LNCAP (cell line): ENCODE measurements around the gene C1QBP.

Experiments
- TF ChIP-seq, protein P1 (sequence below): fragments of 450-650 bp; IDR thresholded peaks from 2 replicates; pipeline ENCODE4 v1.5.1; 2017; ENCODE audit warnings: mild to moderate bottlenecking

Gene C1QBP

GRCh38 chr17:5416901-5417300 is 22.1 kb downstream of the C1QBP start:
- TF ChIP-seq, protein P1, sequence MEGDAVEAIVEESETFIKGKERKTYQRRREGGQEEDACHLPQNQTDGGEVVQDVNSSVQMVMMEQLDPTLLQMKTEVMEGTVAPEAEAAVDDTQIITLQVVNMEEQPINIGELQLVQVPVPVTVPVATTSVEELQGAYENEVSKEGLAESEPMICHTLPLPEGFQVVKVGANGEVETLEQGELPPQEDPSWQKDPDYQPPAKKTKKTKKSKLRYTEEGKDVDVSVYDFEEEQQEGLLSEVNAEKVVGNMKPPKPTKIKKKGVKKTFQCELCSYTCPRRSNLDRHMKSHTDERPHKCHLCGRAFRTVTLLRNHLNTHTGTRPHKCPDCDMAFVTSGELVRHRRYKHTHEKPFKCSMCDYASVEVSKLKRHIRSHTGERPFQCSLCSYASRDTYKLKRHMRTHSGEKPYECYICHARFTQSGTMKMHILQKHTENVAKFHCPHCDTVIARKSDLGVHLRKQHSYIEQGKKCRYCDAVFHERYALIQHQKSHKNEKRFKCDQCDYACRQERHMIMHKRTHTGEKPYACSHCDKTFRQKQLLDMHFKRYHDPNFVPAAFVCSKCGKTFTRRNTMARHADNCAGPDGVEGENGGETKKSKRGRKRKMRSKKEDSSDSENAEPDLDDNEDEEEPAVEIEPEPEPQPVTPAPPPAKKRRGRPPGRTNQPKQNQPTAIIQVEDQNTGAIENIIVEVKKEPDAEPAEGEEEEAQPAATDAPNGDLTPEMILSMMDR = no peak

GRCh38 chr17:5413682-5414081 is 25.3 kb downstream of the C1QBP start:
- TF ChIP-seq, protein P1 = no peak

- TF ChIP-seq, protein P1 = no peak
Observed at GRCh38 chr17:5410594-5411272, 28.2 kb downstream of the C1QBP start.

DNA sequence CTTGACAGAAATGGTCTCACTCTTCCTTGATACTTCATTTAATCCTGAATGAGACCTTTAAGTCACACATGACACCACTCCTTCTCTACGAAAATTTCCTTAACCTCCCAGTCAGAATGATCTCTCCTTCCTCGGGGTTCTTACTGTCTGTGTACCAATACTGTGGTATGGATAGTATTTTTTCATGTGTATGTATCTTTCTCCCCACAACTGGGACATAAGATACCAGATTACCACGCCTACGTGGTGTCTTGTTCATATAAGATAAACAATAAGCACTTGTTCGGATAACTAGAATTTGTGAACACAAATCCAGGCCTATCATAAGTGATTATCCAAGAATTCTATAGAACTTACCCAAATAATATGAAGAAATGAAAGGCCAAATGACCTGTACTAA is 30.8 kb downstream of the C1QBP start:
- TF ChIP-seq, protein P1 = no peak

- TF ChIP-seq, protein P1 = no peak
Observed at GRCh38 chr17:5405400-5405799, 33.6 kb downstream of the C1QBP start.

- TF ChIP-seq, protein P1 = no peak
Observed at GRCh38 chr17:5399767-5400166, 39.2 kb downstream of the C1QBP start.

- TF ChIP-seq, protein P1 = no peak
Observed at GRCh38 chr17:5396612-5397011, 42.3 kb downstream of the C1QBP start.

GRCh38 chr17:5391678-5392077 is 47.3 kb downstream of the C1QBP start:
- TF ChIP-seq, protein P1 = no peak
